ENCODE data around the gene C2orf72.
"Not testable (repeated sequence)": the region's sequence is repeated elsewhere in the genome, so short reads cannot be mapped to it uniquely, and the experiment has no call there.

C2orf72 gene

DNA sequence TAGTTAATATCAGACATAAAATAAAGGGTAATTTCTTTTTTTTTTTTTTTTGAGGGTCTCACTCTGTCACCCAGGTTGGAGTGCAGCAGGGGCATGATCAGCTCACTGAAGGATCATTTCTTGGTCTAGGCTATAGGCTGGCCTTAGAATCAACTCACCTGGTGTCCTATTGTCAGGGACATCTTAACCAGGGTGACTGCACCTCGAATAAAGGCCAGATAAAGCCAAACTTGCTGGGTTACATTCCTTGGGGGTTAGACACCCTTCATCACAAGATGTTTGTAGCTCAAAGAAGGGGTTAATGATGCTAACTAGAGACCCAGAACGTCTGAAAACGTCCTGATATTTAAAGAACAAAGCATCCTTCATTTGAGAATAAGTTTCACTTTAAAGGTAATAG is 23.5 kb upstream of the C2orf72 start:
- in situ Hi-C loops (cut with MboI; ENCODE audit: low sequenced_read_pairs), result no loop called here

DNA sequence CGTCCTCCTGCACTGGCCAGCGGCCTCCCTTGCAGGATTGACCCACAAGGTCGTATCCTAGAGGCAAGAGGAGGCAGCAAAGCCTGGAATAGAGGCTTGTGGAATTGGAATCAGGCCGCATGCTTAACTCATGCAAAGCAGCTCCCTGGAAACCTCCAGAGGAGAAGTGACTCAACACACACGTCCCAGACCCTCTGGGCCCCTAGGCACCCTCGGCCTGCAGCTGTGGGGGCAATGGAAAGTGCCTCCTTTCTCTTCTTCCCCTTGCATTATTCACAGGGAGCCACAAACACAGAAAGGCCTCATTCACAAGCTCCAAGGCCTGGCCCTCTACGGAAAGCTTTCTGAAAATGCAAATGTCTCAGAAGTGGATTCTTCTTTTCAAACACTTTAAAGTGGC is 21.8 kb upstream of the C2orf72 start:
- in situ Hi-C loops (cut with MboI; ENCODE audit: low sequenced_read_pairs), result no loop called here

GRCh38 chr2:231015926-231016325 is 21.4 kb upstream of the C2orf72 start:
- in situ Hi-C loops (cut with MboI; ENCODE audit: low sequenced_read_pairs), result no loop called here

DNA sequence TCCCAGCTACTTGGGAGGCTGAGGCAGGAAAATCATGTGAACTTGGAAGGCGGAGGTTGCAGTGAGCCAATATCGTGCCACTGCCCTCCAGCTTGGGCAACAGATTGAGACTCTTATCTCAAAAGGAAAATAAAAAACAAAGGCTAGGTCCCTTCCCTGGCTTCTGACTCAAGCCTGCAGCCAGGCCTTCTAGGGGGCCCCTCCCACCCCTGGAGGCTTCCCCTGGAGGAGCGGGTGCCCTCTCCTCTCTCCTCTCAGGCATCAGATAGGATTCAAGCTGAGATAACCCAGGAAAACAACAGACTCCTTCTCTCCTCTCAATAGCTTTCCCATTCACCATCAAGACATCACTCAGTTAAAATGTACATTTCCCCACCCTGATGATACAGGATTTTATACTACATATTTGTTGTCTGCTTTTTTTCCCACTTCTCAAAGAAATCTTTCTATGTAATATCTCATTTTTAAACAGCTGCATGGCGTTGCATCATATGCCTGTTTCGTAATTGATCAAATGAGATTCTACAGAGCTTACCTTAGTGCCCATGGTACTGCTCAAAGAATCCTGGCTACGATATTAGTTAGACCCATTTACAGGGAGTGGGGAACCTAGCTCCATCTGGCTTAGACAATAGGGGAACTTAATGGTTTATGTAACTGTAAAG is 20.6 kb upstream of the C2orf72 start:
- in situ Hi-C loops (cut with MboI; ENCODE audit: low sequenced_read_pairs), result no loop called here

- in situ Hi-C loops (cut with MboI; ENCODE audit: low sequenced_read_pairs), result no loop called here
Measured at GRCh38 chr2:231017231-231017598, 20.1 kb upstream of the C2orf72 start.

DNA sequence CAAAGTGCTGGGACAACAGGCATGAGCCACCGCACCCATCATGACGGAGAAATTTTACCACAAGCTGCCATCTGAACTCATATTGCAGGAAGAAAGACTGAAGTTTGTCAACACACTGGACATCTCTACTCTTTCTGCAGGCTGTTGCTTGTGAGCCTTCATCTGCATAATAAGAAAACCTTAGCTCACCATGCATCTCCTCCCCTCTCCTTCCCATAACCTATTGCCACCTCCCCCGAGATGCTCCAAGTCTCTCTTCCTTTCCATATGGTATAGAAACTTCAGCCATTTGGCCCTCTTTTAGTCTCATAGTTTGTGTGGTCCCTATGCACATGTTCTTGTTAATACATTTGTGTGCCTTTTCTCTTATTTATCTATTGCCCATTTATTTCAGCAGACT is 19.1 kb upstream of the C2orf72 start:
- in situ Hi-C loops (cut with MboI; ENCODE audit: low sequenced_read_pairs), result no loop called here

DNA sequence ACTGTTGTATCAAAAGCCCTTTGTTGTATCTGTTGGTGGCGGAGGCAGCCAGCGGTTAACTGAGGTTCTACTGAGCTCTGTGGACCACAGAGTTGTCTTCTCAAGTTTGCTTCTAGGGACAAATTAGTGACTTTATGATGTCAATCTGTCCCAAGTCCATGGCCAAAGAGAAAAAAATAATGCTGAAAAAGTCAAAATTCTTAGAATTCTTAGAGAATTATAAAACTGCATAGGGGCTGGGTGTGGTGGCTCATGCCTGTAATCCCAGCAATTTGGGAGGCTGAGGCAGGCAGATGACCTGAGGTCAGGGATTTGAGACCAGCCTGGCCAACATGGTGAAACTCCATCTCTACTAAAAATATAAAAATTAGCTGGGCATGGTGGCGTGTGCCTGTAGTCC is 12.3 kb upstream of the C2orf72 start:
- in situ Hi-C loops (cut with MboI; ENCODE audit: low sequenced_read_pairs), result not testable (repeated sequence)

DNA sequence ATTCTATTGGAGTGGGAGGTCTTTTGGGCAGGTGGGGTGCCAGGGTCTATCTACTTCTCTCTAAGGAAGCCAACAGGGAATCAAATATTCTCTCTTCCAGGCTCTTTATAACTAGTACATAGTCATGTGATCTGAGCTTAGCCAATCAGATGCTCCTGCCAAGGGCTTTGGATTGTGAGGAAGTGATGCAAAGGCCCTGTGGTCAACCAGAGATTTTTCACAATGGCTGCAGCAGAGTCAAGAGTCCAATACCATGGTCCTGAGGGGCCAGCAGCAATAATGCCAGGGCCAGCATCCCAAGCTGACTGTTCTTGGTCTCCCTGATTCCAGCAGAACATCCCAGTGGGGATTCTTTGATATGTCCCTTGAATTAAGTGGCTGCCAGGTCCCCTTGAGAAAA is 8.4 kb upstream of the C2orf72 start:
- in situ Hi-C loops (cut with MboI; ENCODE audit: low sequenced_read_pairs), result no loop called here

DNA sequence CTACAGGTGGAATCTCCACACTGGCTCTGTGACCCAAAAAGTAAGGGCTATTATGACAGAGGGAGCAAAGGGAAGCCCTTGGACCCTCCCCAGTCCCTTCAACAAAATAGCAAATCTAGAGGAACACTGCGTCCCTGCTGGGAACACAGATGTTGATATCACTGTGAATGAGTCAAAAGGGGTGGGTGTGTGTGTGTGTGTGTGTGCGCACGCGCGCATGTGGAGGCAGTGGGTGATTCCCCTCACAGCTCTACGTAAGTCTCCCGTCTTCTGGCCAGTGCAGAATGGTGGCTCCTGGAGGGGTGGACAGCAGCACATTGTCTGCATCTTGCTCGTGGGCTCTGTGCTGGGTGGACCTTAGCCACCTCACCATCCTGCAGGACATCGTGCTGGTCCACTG is 7.8 kb upstream of the C2orf72 start:
- in situ Hi-C loops (cut with MboI; ENCODE audit: low sequenced_read_pairs), result no loop called here

DNA sequence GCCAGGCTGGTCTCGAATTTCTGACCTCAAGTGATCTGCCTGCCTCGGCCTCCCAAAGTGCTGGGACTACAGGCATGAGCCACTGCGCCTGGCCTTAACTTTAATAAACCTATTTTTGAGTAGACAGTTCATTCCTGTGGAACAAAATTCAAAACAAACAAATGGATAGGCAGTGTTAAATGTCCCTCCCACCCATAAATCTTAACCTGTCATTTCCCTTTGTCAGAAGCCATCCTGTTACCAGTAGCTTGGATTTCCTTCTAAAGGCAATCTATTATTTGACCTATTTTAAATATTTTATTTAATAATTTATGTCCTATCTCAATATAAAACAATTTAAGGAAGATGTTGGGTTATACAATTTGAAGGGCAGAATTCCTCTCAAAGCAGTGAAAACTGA is 6.6 kb upstream of the C2orf72 start:
- in situ Hi-C loops (cut with MboI; ENCODE audit: low sequenced_read_pairs), result no loop called here

DNA sequence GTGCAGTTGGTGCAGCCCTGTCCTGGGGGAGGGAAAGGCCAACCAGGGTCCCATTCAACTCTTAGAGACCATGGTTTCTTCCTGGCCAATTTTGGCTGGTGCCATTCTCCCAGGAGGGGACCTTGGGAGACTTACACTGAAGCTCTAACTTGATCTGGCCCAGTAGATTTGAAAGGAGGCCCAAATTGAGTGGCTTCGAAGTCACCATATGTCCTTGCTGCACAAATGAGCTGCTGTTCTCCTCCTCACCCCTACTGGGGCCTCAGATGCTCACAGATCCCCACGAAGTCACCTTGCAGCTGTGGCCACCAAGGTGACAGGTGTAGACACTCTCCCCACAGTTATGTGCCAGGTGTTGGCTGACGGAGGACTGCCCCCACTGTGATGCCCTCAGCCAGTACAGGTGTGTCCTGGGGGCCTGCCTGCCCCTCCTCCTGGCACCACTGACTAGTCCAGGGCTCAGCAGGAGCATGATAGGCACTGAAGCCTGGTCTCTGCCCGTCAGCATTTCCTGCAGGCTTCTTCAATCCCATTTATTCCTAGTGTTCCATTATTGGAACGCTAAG is 4.7 kb upstream of the C2orf72 start:
- in situ Hi-C loops (cut with MboI; ENCODE audit: low sequenced_read_pairs), result no loop called here

- in situ Hi-C loops (cut with MboI; ENCODE audit: low sequenced_read_pairs), result no loop called here
Measured at GRCh38 chr2:231033147-231034132, 3.9 kb upstream of the C2orf72 start.

DNA sequence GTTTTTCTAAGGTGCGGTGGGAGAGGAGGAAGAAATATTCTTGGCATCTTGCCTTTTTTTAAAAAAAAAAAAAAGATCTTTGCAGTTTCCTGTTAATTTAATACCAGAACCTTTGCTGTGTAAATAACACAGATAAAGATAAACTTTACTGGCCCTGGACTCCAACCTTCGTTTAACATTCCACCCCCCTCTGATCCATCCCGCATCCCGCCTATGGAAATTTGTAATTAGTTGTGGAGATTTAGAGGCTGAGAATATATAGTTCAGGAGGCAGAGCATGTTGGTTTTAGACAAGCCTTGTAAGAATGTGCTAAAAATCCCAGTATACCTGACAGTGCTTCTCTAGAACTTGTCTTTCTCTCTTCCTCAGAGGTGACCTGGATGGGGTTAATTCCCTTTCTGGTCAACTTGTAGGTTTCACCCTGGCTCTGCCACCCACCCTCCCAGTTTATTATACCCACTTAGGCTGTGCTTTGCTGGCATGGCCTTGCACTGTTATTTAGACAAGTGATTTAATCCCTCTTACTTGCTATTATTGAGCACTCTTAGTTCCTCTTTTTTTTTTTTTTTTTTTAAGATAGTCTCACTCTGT is 2.9 kb upstream of the C2orf72 start:
- in situ Hi-C loops (cut with MboI; ENCODE audit: low sequenced_read_pairs), result no loop called here

- in situ Hi-C loops (cut with MboI; ENCODE audit: low sequenced_read_pairs), result no loop called here
Measured at GRCh38 chr2:231036131-231036530, 1.2 kb upstream of the C2orf72 start.

DNA sequence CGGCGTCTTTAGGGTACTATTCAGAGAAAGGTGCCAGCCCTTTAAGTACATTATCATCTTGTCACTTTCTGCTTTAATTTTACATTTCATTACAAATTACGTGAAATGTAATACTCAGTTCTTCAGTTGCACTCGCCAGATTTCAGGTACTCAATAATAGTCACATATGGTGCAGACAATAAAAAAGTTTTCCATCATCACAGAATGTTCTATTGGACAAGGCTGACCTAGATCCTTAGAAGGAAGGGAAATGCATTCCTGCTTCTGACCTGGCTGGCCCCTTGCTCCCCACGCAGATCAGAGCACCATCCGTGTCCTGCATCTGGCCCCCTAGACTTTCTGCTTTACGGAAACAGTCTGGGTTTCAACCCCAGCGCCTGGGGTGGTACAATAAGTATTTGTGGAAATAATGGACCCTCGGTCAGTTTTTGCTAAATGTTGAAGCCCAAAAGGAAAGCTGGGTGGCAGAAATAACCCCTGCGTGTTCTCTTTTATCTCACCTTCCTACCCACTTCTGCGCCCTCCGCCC is 681 bp upstream of the C2orf72 start:
- in situ Hi-C loops (cut with MboI; ENCODE audit: low sequenced_read_pairs), result no loop called here

DNA sequence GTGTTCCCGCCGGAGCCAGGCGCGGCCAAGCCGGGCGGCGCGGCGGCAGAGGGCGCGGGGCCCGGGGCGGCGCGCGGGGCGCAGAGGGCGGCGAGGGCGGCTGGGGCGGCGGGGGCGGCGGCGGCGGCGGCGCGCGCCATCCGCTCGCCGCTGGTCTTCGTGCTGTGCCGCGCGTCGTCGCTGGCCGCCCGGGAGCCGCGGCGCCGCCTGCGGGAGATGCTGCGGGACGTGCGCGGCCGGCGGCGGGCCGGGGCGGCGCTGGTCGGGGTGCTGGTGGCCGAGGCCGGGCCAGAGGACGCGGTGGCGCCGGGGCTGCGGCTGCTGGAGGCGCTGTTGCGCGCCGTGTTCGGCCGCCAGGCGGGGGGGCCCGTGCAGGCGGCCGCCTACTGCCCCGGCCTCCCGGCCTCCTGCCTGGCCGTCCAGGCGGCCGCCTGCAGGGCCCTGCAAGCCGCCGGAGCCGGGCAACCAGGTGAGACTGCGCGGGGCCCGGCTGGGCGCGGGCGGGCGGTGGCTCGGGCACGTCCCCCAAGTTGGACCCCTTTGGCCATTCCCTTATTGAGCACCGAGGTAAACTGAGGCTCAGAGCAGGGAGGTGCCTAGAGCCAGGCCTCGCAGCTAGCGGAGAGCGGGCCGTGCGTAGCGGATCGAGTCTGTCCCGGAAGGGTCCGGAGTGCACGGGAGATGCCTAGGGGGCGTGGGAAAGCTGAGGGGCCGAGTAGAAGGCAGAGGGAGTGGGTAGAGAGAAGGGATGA is 584 bp downstream of the C2orf72 start:
- in situ Hi-C loops (cut with MboI; ENCODE audit: low sequenced_read_pairs), result no loop called here

GRCh38 chr2:231038483-231039293 is 1.4 kb downstream of the C2orf72 start:
- in situ Hi-C loops (cut with MboI; ENCODE audit: low sequenced_read_pairs), result no loop called here

GRCh38 chr2:231039294-231039664 is 2.0 kb downstream of the C2orf72 start:
- in situ Hi-C loops (cut with MboI; ENCODE audit: low sequenced_read_pairs), result no loop called here

DNA sequence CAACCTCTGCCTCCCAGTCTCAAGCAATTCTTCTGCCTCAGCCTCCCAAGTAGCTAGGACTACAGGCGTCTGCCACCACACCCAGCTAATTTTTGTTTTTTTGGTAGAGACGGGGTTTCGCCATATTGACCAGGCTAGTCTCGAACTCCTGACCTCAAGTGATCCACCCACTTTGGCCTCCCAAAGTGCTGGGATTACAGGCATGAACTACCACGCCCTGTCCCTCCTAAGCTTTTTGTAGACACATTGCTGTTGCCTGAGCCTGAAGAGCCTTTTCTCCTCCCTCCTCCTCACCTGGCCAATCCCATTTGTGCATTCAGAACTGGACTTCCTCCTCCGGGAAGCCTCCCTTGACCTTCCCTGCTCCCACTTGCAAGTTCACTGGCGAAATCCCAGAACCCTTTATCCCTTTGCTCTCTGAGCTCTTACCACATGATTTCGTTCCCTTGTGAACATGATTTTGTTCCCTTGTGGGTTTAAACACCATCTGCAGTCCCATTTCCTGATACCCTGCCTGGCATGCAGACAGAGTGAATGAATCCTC is 2.6 kb downstream of the C2orf72 start:
- in situ Hi-C loops (cut with MboI; ENCODE audit: low sequenced_read_pairs), result no loop called here
